ENCODE results near the gene EPHA4.
A peak's percentile ranks its signal among the peaks of the same experiment; 100 is the strongest.

The EPHA4 gene

DNA sequence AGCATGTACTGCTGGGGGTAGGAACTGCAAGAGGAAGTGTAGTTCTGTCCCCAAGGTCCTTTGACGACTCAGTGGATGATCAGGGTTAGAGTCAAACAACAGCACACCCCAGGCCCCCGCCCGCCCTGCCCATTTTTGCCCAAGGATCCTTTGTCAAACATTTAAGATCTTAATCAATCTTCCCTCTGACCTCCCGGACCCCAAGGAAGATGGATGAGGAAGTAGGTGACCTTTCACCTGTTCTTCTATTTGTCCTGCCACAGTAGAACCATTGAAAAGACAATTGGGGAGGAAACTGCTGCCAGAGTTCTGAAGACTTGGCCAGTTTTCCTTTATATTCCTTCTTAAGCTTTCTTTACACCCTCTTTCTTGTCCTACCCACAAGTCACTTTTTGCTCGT is 12.1 kb downstream of the EPHA4 start:
- no peak overlapping the region for H3K4me3 ChIP-seq (ENCODE audit: low read depth, low read length)
- no peak for DNase-seq (ENCODE audit: low read depth)
- TF ChIP-seq CTCF (IDR thresholded peaks at IDR 0.05; ENCODE audit: low read depth, low read length, missing control alignments) = no peak

GRCh38 chr2:221558107-221558506 is 14.0 kb downstream of the EPHA4 start:
- no peak for TF ChIP-seq CTCF (IDR thresholded peaks at IDR 0.05; ENCODE audit: low read depth, low read length, missing control alignments)
- no peak overlapping the region for H3K4me3 ChIP-seq (ENCODE audit: low read depth, low read length)
- DNase-seq (ENCODE audit: low read depth) = no peak

DNA sequence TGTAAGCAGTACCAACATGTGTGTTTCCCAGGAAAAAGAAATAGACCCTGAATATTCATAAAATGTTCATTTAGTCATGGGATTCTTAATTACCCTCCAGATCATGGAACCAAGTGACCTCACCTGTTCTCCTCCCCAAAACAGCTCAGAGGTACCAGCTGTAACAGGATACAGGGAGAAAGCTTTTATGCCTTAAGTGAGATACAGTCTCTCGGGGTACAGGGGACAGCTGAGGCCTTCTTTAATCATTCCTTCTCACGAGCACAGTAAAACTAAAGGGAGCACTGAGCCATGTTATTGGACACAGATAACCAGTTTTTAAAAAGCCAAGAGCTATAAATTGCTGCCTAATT is 16.6 kb downstream of the EPHA4 start:
- DNase-seq (ENCODE audit: low read depth) = no peak
- TF ChIP-seq CTCF (IDR thresholded peaks at IDR 0.05; ENCODE audit: low read depth, low read length, missing control alignments) = no peak
- H3K4me3 ChIP-seq (ENCODE audit: low read depth, low read length) = no peak overlapping the region; the same call in 1 of the 2 replicates

GRCh38 chr2:221554769-221555493 is 17.2 kb downstream of the EPHA4 start:
- no peak for TF ChIP-seq CTCF (IDR thresholded peaks at IDR 0.05; ENCODE audit: low read depth, low read length, missing control alignments)
- peak; percentile 42 for DNase-seq (ENCODE audit: low read depth)
- no peak overlapping the region for H3K4me3 ChIP-seq (ENCODE audit: low read depth, low read length)

DNA sequence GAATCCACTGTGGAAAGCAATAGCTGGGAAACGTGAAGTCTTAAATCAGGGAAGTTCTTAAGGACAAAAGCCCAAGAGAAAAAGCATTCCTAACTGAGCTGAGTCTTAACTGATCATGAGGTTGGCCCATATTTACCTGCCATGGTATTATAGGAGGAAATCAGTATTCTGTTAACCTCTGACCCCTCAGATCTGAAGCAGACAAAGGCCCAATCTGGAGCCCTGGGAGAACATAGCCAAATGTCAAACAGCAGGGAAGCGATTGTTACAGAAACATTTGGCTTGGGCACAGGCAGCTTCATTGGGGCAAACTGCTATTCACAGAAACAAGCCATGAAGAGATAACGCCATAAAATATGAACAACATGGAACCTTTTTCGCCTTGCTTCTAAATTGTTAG is 18.8 kb downstream of the EPHA4 start:
- H3K4me3 ChIP-seq (ENCODE audit: low read depth, low read length) = no peak overlapping the region
- no peak for DNase-seq (ENCODE audit: low read depth)

DNA sequence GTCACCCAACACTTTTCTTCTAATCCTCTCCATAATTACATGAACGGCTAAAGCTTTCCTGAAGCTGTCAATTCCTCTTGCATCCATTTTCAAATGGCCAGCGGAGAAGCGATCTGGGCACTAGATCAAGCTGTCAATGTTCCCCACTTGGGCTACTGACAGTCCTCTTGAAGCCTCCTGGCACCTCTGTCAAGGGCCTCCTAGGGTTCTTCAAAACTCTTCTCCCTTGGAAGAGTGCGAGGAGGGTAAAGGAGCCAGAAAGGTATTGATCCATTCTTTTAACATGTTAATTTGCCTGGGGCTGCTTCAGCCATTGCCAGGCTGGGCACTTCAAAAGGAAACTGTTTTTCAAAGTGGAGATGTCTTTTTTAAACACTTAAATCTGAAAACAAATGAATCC is 19.8 kb downstream of the EPHA4 start:
- no peak overlapping the region for H3K4me3 ChIP-seq (ENCODE audit: low read depth, low read length)
- DNase-seq (ENCODE audit: low read depth) = no peak
- no peak for TF ChIP-seq CTCF (IDR thresholded peaks at IDR 0.05; ENCODE audit: low read depth, low read length, missing control alignments)

More for the DNA sequence above, 18.8 kb downstream of the EPHA4 start:
- no peak for TF ChIP-seq CTCF (IDR thresholded peaks at IDR 0.05; ENCODE audit: low read depth, low read length, missing control alignments)

GRCh38 chr2:221551864-221552263 is 20.2 kb downstream of the EPHA4 start:
- no peak for TF ChIP-seq CTCF (IDR thresholded peaks at IDR 0.05; ENCODE audit: low read depth, low read length, missing control alignments)
- no peak for DNase-seq (ENCODE audit: low read depth)
- H3K4me3 ChIP-seq (ENCODE audit: low read depth, low read length) = no peak overlapping the region

Measured in GM12864 (cell line).